HUES6 (cell line): ENCODE results near the gene B9D1.

Experiments used
- H3K27ac ChIP-seq: 2 replicates; pipeline ENCODE4 v1.7.0; 2013; ENCODE audit warnings: low read depth, mild to moderate bottlenecking, low read length, inconsistent platforms
- H3K27me3 ChIP-seq: 2 replicates; pipeline ENCODE4 v1.6.1; 2013; ENCODE audit warnings: low read length; ENCODE audit not compliant: control insufficient read depth, insufficient read depth
- H3K36me3 ChIP-seq: 2 replicates; pipeline ENCODE4 v1.6.1; 2013; ENCODE audit warnings: low read length; ENCODE audit not compliant: control insufficient read depth, insufficient read depth
- H3K4me1 ChIP-seq: 2 replicates; pipeline ENCODE4 v1.6.1; 2013; ENCODE audit warnings: low read length; ENCODE audit not compliant: control insufficient read depth, insufficient read depth
- H3K4me3 ChIP-seq: 2 replicates; pipeline ENCODE4 v1.5.1; 2013; ENCODE audit warnings: low read depth, low read length
- H3K9ac ChIP-seq: one replicate; pipeline ENCODE4 v1.6.1; 2013; ENCODE audit warnings: mild to moderate bottlenecking, low read length
- H3K9me3 ChIP-seq: 2 replicates; pipeline ENCODE4 v1.6.1; 2013; ENCODE audit warnings: low read depth, low read length; ENCODE audit not compliant: control insufficient read depth, insufficient read depth

Gene B9D1

DNA sequence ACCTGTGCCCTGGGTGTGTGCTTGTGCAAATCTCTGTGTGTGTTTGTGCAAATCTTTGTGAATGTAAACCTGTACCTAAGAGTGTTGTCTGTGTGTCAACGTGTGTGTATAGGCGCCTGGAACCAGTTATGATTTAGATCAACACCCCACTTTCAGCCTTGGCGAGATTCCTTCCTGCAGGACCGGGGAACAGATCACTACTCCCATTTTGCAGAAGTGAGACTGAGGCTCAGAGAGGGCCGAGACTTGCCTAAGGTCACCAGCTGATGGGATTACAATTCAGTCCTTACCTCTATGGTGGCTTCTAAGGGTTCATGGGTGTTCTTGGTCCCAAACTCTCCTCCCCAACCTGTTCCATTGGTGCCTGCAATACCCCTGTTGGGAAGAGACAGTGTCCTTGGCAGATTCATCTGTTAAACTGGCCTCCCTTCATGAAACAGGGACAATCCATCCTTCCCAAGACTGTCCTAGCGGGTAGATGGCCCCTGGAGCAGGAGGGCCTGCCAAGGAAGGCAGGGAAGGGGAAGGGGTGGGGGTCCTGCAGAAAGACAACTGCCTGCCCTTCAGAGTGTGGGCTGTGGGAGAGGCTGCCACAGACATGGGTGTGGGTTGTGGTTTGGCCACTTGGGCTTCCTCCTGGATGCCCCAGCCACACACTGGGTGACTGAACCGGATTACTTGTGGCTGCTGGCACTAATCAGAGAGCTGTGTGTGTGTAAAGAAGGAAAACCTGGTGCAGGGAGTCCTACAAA is 8.9 kb upstream of the B9D1 start:
- Histone ChIP-seq H3K4me3 (no peak overlapping the region), H3K27me3 (no peaks in the 10 kb centered on the region), H3K9me3 (no peaks in the 10 kb centered on the region), H3K4me1 (peaks cover 13% of the 10 kb centered on the region), H3K27ac (no peak overlapping the region), H3K36me3 (no peaks in the 10 kb centered on the region), H3K9ac (no peak overlapping the region)

DNA sequence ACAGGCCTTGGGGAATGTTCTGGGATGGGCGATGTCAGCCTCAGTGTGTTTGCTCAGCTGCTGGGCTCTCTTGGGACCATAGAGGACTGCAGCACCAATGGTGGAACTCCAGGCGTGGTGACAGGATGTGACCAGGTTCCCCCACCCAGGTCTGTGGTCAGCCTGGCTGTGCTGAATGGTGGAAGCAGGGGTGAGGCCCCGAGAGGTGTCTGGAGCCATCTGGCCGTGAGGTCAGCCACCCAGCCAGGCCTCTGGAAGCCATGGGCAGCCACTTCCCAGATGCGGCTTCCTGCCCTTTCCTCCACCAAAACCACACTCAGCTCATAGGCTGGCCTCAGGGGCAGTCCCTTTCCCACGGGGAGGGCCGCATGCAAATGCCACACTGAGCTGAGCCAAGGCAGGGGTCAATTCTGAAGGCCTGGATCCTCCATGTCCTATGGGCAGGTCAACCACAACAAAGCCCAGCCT is 8.0 kb upstream of the B9D1 start:
- H3K9ac ChIP-seq: no peak overlapping the region
- H3K36me3 ChIP-seq: no peaks in the 10 kb centered on the region
- peaks cover 13% of the 10 kb centered on the region for H3K4me1 ChIP-seq
- H3K9me3 ChIP-seq: no peaks in the 10 kb centered on the region
- no peaks in the 10 kb centered on the region for H3K27me3 ChIP-seq
- H3K4me3 ChIP-seq: no peak overlapping the region
- no peak overlapping the region for H3K27ac ChIP-seq

DNA sequence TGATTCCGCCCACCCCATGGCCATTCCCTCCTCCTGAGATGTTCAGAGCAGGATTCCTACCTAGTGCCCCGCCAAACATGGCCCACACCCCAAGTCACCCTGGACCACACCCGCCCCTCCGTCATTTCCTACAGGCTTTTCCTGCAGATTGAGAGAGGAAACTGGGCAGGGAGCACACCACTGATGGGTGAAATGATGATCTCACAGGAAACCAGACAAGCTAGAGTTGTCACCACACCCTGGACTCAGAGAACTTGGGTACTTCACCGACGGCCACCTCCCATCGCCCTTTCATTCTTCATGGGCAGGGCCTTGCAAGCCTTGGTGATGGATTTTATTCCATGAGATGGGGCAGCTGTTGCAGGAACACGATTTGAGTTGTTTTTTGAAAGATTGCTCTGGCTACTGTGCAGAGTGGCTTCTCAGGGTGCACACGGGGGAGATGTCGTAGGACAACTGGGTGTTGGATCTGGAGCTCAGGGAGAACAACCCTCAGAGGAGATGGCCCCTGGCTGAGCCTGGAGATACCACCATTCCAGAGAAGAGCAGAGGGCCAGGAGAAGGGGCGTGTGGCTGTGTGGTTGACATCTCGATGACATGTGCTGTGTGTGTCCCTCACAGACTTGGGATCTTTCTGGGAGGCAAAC is 7.4 kb upstream of the B9D1 start:
- H3K9me3 ChIP-seq: no peaks in the 10 kb centered on the region
- no peak overlapping the region for H3K9ac ChIP-seq
- H3K36me3 ChIP-seq: no peaks in the 10 kb centered on the region
- no peak overlapping the region for H3K27ac ChIP-seq
- no peak overlapping the region for H3K4me3 ChIP-seq
- no peaks in the 10 kb centered on the region for H3K27me3 ChIP-seq
- peaks cover 13% of the 10 kb centered on the region for H3K4me1 ChIP-seq

DNA sequence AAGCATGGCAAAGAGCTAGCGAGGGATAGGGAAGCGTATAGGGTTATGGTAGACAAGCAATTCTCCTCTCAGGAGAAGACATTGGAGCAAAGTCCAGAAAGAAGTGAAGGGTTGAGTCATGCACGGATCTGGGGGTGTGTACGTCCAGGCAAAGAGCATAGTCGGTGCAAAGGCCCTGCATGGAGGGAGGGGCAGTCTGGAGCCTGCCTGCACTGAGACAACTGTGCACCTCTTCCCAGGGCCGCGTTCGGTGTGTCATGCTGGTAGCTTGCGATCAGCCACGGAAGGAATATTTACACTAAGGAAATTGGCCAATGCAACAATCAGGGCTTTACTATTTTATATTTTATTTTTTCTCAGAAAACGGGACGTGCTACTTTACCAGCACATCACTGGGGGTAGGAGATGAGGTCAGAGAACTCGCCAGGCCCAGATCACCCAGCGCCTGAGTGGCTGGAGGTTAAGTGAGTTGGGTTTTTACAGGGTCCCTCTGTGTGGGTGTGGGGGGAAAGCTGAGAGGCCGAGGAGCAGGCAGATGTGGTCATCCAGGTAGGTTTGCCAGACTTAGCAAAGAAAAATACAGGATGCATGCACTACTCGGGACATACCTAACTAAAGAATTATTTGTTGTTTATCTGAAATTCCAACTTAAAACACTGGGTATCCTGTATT is 6.7 kb upstream of the B9D1 start:
- H3K4me3 ChIP-seq: no peak overlapping the region
- H3K4me1 ChIP-seq: peaks cover 19% of the 10 kb centered on the region
- no peak overlapping the region for H3K9ac ChIP-seq
- H3K36me3 ChIP-seq: no peaks in the 10 kb centered on the region
- no peaks in the 10 kb centered on the region for H3K9me3 ChIP-seq
- H3K27ac ChIP-seq: no peak overlapping the region
- H3K27me3 ChIP-seq: no peaks in the 10 kb centered on the region

DNA sequence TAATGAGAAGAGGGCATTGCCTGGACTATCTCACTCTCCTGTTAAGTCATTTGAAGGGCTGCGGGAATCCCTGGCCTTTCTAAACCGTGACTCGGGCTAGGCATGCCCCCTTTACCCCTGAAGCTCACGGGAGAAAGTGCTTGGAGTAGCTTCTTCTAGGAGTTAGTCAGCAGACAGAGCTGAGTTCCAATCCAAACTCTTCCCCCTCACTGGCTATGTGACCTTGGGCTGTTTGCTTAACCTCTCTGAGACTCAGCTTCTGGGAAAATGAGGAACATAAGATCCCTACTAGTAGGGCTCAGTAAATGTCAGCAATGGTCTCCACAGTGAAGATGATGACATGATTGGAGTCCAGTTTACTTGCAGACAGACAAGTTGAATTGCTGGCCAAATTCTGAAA is 5.7 kb upstream of the B9D1 start:
- Histone ChIP-seq H3K9me3 (no peaks in the 10 kb centered on the region), H3K9ac (no peak overlapping the region), H3K4me3 (no peak overlapping the region), H3K4me1 (peaks cover 27% of the 10 kb centered on the region), H3K36me3 (no peaks in the 10 kb centered on the region), H3K27ac (no peak overlapping the region), H3K27me3 (no peaks in the 10 kb centered on the region)

DNA sequence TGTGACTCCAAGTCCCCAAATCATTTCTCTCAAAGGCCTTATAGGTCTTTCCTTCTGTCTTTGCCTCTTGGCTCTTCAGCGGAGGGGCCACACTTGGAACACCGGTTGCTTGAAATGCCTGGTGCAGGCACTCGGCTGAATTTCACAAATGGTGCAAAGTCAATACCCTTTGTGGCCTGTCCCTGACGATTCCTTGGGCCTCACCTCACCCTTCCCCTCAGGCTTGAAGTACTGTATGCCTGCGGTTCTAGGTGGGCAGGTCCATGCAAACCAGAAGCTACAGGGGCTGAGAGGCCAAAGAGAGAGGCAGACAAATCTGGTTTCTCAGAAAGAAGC is 4.1 kb upstream of the B9D1 start:
- no peaks in the 10 kb centered on the region for H3K36me3 ChIP-seq
- H3K4me3 ChIP-seq: no peak overlapping the region
- H3K27ac ChIP-seq: no peak overlapping the region
- no peaks in the 10 kb centered on the region for H3K9me3 ChIP-seq
- no peak overlapping the region for H3K9ac ChIP-seq
- H3K4me1 ChIP-seq: peaks cover 28% of the 10 kb centered on the region
- H3K27me3 ChIP-seq: no peaks in the 10 kb centered on the region

DNA sequence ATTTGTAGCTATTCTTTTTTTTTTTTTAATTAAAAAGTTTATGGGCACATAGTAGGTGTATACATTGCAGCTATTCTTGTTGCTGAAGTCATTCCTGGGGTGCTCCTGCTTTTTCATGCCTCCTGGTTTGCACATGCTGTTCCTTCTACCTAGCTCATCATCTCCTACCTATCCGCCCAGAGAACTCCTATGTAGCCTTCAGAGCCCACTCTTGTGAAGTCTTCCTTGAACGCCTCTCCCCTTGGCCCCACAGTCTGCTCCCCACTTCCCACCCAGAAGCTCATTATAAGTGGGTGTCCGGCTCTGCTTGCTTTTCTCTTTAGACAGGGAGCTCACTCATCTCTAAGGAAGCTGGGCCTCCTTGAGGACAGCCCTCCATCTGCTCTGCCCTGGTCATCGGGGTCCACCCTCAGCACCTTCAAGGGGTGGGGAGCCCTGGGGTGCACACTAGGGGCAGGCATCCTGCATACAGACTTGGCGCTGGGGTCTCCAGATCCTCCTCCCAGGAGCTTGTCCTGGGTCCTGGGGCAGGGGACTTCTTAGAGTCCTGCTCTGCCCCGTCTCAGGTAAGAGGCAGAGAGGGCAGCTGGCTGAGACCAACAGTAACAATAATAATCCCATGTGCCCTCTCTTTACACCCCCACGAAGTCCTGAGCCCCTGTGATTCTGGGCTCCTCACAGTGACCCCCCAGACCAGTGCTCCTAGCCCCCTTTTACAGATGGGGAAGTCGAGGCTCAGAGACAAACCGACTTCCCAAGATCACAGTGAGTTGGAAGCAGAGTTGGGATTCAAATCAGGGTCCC is 3.5 kb upstream of the B9D1 start:
- no peak overlapping the region for H3K9ac ChIP-seq
- no peak overlapping the region for H3K4me3 ChIP-seq
- H3K27me3 ChIP-seq: no peaks in the 10 kb centered on the region
- peaks cover 32% of the 10 kb centered on the region for H3K4me1 ChIP-seq
- H3K9me3 ChIP-seq: no peaks in the 10 kb centered on the region
- H3K36me3 ChIP-seq: no peaks in the 10 kb centered on the region
- no peak overlapping the region for H3K27ac ChIP-seq

DNA sequence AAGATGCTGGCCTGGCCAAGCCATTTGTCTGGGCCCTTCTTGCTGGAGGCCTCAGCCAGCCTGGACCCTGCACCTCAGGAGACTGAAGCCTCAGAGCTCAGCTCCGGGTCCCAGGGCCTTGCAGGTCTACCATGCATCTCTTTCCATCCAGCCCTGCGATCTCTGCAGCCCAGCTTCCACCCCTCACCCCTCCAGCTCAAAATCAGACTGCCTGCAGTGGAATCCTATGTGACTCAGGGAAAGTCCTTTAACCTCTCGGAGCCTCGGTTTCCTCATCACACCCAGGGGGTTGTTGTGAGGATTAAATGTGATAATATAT is 2.9 kb upstream of the B9D1 start:
- no peak overlapping the region for H3K9ac ChIP-seq
- peaks cover 26% of the 10 kb centered on the region for H3K4me1 ChIP-seq
- no peaks in the 10 kb centered on the region for H3K9me3 ChIP-seq
- H3K27me3 ChIP-seq: no peaks in the 10 kb centered on the region
- H3K4me3 ChIP-seq: no peak overlapping the region
- peaks cover 2% of the 10 kb centered on the region; the same call in 1 of the 2 replicates for H3K36me3 ChIP-seq
- no peak overlapping the region for H3K27ac ChIP-seq

DNA sequence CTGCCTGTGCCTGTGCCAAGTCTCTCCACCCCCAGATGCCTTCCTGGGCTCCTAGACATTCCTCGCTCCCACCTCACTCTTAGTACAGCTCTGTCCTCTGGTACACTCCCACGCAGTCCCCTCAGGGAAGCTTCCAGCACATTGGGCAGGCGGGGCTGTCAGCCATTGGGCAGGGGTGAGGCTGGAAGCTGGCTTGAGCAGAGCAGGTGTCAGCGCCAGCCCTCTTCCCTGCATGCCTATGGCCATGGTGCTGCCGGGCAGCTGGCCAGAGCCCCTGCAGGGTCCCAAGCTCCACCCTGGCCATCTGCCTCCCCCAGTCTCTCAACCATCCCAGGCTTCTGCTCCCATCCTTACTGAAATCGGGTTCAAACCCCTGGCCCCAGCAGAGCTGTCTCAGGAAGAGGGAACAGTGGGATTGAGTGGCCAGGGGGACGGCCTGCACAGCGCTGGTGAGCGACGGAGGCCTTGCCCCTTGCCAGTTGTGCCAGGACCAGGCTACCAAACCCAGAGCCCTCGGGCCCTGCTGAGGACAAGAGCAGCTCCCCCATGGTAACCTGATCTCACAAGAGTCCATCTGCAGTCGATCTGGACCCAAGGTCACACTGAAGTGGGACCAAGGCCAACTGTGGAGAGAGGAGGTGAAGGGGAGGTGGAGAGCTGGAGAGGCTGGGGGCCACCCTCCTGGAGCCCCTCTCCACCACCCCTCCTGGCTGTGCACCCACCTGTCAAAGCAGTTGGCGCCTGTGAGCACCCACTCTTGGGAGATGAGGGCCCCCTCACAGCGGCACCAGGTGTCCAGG is 2.4 kb upstream of the B9D1 start:
- H3K27me3 ChIP-seq: no peaks in the 10 kb centered on the region
- no peaks in the 10 kb centered on the region for H3K9me3 ChIP-seq
- H3K4me1 ChIP-seq: peaks cover 25% of the 10 kb centered on the region
- no peak overlapping the region for H3K4me3 ChIP-seq
- H3K27ac ChIP-seq: no peak overlapping the region
- no peak overlapping the region for H3K9ac ChIP-seq
- peaks cover 7% of the 10 kb centered on the region for H3K36me3 ChIP-seq

DNA sequence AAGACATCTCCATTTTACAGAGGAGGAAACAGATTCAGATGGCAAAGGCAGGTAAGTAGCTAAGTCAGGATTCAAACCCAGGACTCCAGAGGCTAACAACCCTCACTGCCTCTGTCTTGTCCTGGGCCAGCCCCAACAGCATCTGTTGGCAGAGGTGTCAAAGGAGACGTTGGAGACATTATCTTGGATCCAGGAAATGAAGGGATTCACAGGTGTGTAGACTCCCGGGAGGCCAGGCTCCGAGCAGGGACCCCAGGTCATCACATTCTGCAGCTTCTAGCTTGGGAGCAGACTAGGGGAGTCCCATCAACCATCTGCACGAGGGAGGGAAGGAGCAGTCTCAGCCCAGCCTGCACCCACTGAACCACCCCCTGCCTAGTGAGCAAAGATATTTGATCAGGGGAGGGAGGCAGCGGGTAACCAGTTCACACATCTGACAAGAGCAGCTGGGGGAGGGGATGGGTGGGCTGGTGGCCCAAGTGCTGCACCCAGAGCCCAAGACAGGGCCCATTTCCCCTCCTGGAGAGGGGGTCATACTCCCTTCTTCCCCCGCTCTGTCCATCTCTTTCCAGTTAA is 1.0 kb upstream of the B9D1 start:
- no peak overlapping the region for H3K27ac ChIP-seq
- no peaks in the 10 kb centered on the region for H3K9me3 ChIP-seq
- no peak overlapping the region for H3K4me3 ChIP-seq
- no peak overlapping the region for H3K9ac ChIP-seq
- no peaks in the 10 kb centered on the region for H3K27me3 ChIP-seq
- peaks cover 20% of the 10 kb centered on the region for H3K36me3 ChIP-seq
- H3K4me1 ChIP-seq: peaks cover 25% of the 10 kb centered on the region
